Erythroblast (primary cell): ENCODE measurements around the gene PNMA6E.

Source experiments
- GATA1 ChIP-seq: IDR thresholded peaks from 2 replicates; pipeline ENCODE4 v1.6.1; 2011; ENCODE audit warnings: low read depth, mild to moderate bottlenecking, control low read depth, low read length, moderate library complexity
- POLR2A ChIP-seq: IDR thresholded peaks from 2 replicates; pipeline ENCODE4 v1.6.1; 2011; ENCODE audit warnings: mild to moderate bottlenecking, low read length

DNA sequence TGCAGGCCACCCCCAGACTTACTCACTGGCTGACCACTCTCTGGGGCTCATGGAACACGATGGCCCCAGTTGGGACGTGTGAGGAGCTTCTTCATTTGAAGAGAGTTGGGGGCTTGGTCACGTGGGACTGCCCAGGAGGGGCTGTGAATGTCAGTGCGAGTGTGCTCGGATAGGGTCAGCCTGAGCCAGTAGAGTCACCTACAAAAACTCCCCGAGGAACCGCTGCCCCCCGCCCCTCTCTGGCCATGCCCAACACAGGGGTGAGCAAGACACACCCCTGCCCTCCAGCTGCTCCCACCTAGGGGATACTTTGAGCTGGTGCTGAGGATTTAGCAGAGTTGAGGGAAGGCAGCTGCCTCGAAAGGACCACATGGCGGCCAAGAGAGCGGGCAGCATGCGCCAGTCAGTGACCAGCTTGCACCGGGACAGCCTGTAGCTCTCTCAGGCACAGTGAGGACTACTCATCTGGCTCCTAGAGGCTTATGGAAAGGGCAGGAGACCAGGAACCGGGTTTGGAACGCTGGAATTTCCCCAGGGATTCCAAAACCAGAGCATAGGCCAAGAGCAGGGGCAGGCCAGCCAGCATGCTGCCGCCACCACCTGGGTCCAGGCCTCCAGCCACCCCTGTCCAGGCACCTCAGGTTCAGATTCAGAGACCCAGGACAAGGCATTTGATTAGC, 8.4 kb downstream of the PNMA6E start:
- TF ChIP-seq POLR2A, result no peak
- no peak for TF ChIP-seq GATA1
